AG04450 (cell line): ENCODE results near the gene CHAC2. TPM values are rescaled to one million over a fixed set of nuclear protein-coding genes. Genes with fewer than 3 reads are reported as not detected.
"Not testable (repeated sequence)": the region's sequence is repeated elsewhere in the genome, so short reads cannot be mapped to it uniquely, and the experiment has no call there.

Experiments
- CTCF ChIA-PET: fragments of 300-600, 350-600 bp; formaldehyde crosslinking; extraction: SDS; loops from one replicate; lab custom pipeline; 2022; ENCODE audit warnings: antibody characterized with exemption, inconsistent platforms; lab: Charles Lee
- POLR2A ChIA-PET: fragments of 350-600 bp; formaldehyde crosslinking; extraction: SDS; loops from one replicate; lab custom pipeline; 2021; ENCODE audit warnings: antibody characterized with exemption, inconsistent platforms; lab: Yijun Ruan, JAX
- DNase-seq: peaks from one replicate; pipeline ENCODE4 v3.0.0-alpha.2; 2011; ENCODE audit warnings: low read depth, low spot score
- H3K27ac ChIP-seq: one replicate; pipeline ENCODE4 v1.5.1; 2012; ENCODE audit warnings: low read depth, low read length, control low read depth
- H3K27me3 ChIP-seq: one replicate; pipeline ENCODE4 v1.6.0; 2012; ENCODE audit warnings: low read length; ENCODE audit not compliant: control insufficient read depth, insufficient read depth
- H3K4me3 ChIP-seq: 2 replicates; pipeline ENCODE4 v1.5.1; 2011; ENCODE audit warnings: mild to moderate bottlenecking, low read depth, low read length, control low read depth
- H3K9me3 ChIP-seq: 2 replicates; pipeline ENCODE4 v1.5.1; 2012; ENCODE audit warnings: low read length; ENCODE audit not compliant: control insufficient read depth, insufficient read depth
- polyA plus RNA-seq: library from polyadenylated mRNA; depleted of rRNA; stranded (reverse); fragments of >200 nt; gene quantifications from 2 replicates; pipeline ENCODE4 v1.2.3, GENCODE V29; 2011; rRNA removed
- TF ChIP-seq, protein P1 (sequence below): IDR thresholded peaks from 2 replicates; pipeline ENCODE4 v1.5.1; 2011; ENCODE audit warnings: low read depth, low read length, control low read depth, inconsistent platforms

The CHAC2 gene
- polyA plus RNA-seq, 1 experiment, result 3.6 TPM

DNA sequence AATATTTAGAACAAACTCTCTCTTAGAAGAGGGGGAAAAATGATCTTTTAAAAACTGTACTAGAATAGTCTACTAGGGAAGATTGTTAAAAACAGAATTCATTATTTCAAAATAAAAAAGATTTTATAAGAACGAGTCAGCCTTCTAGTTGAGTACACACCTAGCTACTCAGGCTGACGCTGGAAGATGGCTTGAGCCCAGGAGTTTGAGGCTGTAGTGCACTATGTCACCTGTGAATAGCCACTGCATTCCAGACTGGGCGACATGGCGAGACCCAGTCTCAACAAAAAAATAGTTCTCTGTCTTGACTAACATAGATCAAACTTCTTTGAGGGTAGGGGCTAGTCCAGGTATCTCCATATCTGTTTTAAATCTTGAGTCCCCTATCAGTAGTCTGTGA lies 53.1 kb downstream of the CHAC2 start:
- no peak overlapping the region for H3K4me3 ChIP-seq
- H3K27ac ChIP-seq, result no peak overlapping the region
- POLR2A ChIA-PET, result no interaction called here
- H3K9me3 ChIP-seq, result no peaks in the 10 kb centered on the region
- CTCF ChIA-PET, result no interaction called here
- TF ChIP-seq, protein P1, sequence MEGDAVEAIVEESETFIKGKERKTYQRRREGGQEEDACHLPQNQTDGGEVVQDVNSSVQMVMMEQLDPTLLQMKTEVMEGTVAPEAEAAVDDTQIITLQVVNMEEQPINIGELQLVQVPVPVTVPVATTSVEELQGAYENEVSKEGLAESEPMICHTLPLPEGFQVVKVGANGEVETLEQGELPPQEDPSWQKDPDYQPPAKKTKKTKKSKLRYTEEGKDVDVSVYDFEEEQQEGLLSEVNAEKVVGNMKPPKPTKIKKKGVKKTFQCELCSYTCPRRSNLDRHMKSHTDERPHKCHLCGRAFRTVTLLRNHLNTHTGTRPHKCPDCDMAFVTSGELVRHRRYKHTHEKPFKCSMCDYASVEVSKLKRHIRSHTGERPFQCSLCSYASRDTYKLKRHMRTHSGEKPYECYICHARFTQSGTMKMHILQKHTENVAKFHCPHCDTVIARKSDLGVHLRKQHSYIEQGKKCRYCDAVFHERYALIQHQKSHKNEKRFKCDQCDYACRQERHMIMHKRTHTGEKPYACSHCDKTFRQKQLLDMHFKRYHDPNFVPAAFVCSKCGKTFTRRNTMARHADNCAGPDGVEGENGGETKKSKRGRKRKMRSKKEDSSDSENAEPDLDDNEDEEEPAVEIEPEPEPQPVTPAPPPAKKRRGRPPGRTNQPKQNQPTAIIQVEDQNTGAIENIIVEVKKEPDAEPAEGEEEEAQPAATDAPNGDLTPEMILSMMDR, result no peak
- no peak for DNase-seq
- H3K27me3 ChIP-seq, result no peaks in the 10 kb centered on the region

DNA sequence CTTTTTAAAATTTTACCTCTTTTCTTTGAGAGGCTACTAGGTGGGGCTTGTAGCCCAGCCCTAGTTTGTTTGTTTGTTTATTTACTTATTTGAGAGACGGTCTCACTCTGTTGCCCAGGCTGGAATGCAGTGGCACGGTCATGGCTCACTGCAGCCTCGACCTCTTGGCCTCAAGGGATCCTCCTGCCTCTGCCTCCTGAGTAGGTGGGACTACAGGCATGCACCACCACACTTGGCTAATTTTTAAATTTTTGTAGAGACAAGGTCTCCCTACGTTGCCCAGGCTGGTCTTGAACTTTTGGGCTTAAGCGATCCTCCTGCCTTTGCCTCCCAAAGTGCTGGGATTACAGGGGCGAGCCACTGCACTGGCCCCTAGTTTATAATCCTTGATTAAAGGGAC lies 54.2 kb downstream of the CHAC2 start:
- ChIA-PET POLR2A (no interaction called here), CTCF (no interaction called here)
- Histone ChIP-seq H3K27ac (no peak overlapping the region), H3K4me3 (no peak overlapping the region), H3K9me3 (no peaks in the 10 kb centered on the region), H3K27me3 (no peaks in the 10 kb centered on the region)
- TF ChIP-seq, protein P1, result no peak
- DNase-seq, result no peak

DNA sequence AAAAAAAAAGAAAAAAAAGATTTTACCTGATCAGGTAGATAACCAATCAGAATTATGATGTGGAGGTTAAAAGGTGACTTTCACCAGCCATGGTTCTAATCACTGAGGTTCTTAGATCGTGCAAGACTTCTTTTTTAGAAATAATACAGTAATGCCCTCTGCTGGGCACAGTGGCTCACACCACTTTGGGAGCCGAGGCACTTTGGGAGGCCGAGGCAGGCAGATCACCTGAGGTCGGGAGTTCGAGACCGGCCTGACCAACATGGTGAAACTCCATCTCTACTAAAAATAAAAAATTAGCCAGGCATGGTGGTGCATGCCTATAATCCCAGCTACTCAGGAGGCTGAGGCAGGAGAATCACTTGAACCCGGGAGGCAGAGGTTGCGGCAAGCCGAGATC lies 56.0 kb downstream of the CHAC2 start:
- H3K4me3 ChIP-seq, CTCF ChIA-PET, DNase-seq, H3K27ac ChIP-seq, H3K27me3 ChIP-seq, POLR2A ChIA-PET, H3K9me3 ChIP-seq: not testable (repeated sequence)

Other genes starting within 250 kb of the CHAC2 start
- gene ASB3, start 19.1 kb downstream of the CHAC2 start, polyA plus RNA-seq, result 29.1 and 38.0 TPM in 2 replicates
- 73.5 and 102 TPM in 2 replicates for gene ERLEC1, start 19.2 kb downstream of the CHAC2 start, polyA plus RNA-seq
- 1.8 and 2.0 TPM in 2 replicates for gene GPR75, start 92.2 kb downstream of the CHAC2 start, polyA plus RNA-seq
- 48.4 and 52.0 TPM in 2 replicates for gene PSME4, start 203.2 kb downstream of the CHAC2 start, polyA plus RNA-seq